NCI-H526 treated with DMSO at 0.1 percent for 48 hours (cell line): ENCODE results near the gene CDHR4.
"Not testable (repeated sequence)": the region's sequence is repeated elsewhere in the genome, so short reads cannot be mapped to it uniquely, and the experiment has no call there.

Experiments used
- DNase-seq: peaks from one replicate; lab custom pipeline; 2025; lab: John Stamatoyannopoulos, UW

The CDHR4 gene

DNA sequence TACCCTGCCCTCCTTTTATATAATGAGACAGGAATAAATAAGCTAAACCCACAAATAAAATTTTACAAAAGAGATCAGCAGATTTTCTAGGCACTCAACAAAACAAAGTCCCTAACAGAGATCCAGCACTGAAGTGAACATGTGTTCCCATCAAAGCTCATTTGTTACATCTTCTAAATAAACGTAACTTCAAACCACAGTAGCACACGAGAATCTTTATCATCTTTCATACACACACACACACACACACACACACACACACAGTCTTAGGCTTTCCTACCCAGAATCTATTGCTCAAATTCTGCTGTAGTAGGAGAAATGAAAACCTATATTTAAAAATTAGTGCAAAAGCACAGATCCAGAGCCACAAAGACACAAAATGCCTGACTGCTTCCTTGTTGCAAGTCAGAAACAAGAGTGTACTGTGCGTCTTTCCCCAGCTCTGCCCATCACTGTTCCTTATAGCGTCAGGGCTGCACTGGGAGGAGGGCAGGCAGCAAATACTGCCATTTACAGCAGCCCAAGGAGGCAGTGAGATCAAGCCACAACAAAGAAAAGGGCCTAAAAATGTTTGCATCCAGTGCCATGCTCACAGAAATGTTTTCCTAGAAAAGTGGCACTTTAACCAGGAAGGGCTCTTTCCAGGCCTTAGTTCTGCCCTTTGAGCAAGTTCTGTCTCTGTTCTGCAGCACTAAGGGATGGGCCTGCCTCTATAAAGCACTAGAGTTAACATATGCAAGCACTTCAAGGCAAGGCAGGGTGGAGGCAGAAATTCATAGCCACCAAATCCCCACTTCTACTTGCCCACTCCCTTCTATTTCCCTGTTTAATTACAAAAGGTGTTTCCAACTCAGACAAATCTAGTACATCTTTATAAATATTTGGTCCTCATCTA is 19.3 kb downstream of the CDHR4 start:
- no peak for DNase-seq

DNA sequence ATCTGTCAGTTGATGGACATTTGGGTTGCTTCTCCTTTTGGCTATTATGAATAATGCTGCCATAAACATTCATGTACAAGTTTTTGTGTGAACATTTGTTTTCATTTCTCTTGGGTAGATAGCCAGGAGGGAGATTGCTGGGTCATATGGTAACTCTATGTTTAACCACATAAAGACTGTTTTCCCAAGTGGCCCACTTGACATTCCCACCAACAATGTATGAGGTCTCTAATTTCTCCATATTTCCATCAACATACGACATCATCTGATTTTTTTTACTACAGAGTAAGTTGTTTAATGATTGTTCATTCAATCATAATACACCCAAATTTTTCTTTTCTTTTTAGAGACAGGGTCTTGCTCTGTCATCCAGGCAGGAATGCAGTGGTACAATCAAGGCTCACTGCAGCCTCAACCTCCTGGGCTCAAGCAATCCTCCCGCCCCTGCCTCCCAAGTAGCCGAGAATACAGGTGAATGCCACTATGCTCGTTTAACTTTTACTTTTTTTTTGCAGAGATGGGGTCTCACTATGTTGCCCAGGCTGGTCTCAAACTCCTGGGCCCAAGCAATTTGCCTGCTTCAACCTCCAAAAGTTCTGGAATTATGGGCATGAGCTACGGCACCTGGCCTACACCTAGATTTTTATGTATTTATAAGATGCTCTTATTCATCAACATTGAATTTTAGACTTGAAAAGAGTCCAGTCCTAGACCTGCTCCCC is 20.2 kb downstream of the CDHR4 start:
- DNase-seq: no peak

DNA sequence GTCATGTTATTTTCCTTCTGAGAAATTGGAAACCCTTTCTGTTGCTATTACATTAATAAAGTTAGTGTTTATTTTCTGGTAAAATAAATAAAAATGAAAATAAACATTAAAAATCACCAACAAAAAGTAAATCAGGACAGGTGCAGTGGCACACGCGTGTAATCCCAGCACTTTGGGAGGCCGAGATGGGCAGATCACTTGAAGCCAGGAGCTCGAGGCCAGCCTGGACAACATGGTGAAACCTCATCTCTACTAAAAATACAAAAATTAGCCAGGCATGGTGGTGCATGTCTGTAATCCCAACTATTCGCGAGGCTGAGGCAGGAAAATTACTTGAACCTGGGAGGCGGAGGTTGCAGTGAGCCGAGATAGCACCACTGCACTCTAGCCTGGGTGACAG is 23.6 kb downstream of the CDHR4 start:
- DNase-seq: not testable (repeated sequence)

DNA sequence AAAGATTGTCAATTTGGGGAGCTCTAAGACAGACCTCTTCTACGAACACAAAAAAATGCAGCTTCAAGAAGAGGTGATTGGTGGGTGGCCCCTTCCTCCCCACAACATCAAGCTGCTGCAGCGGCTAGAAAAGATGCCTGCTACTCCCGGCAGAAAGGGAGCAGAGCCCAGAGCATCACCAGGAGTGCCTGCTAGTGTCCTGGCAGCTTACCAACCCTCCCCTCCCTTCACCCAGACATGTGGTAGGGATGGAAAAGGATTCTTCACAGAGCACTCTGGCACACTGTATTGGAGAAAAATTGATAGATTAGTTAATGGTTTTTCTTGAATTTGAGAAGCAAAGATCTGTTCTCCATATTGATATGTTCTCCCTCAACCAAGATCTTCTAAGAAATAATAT is 24.1 kb downstream of the CDHR4 start:
- DNase-seq: no peak

- no peak for DNase-seq
Measured at GRCh38 chr3:49772703-49773102, 27.0 kb downstream of the CDHR4 start.

- no peak for DNase-seq
Measured at GRCh38 chr3:49771340-49771938, 28.2 kb downstream of the CDHR4 start.

GRCh38 chr3:49769926-49770325 is 29.7 kb downstream of the CDHR4 start:
- no peak for DNase-seq

GRCh38 chr3:49769286-49769915 is 30.3 kb downstream of the CDHR4 start:
- no peak for DNase-seq

DNA sequence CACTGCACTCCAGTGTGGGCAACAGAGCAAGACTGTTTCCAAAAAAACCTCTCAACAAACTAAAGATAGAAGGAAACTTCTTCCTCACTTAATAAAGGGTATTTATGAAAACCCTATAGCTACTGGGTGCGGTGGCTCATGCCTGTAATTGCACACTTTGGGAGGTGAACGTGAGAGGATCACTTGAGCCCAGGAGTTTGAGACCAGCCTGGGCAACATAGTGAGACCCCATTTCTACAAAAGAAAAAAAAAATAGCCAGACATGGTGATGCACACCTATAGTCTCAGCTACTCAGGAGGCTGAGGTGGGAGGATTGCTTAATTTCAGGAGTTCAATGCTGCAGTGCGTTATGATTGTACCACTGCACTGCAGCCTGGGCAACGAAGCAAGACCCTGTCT is 35.7 kb downstream of the CDHR4 start:
- no peak for DNase-seq

GRCh38 chr3:49761661-49762060 is 38.0 kb downstream of the CDHR4 start:
- no peak for DNase-seq

GRCh38 chr3:49759226-49759625 is 40.4 kb downstream of the CDHR4 start:
- DNase-seq: no peak

DNA sequence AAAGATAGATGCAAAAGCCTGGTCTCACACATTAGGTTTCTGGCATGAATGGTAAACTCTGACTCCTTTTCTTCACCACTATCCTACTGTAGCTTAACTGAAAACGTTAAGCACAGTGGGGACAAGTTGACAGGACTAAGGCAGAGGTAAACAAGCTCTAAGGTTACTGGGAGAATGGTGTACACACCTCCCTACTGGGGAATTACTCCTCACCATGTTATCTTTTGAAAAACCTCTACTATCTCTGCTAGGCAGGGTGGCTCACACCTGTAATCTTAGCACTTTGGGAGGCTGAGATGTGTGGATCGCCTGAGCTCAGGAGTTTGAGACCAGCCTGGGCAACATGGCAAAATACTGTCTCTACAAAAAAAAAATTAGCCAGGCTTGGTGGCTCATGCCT is 42.5 kb downstream of the CDHR4 start:
- DNase-seq: no peak

DNA sequence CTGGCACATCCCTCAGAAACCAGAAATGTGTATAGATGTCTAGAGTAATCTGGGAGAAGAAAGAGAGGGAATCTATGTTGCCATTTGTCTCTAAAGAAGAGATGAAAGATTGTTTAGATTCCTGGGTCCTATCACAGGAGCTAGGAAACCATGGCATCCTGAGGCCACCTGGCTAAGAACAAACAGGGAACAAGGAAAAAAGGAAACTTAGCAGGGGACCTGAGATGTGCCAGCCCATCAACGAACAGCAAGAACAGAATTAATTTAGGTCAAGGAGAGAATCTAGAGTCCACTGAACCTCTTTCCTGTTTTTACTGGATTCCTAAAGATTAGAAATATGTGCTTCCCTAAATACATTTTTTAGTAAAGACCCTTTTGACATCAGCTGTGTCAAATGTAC is 43.6 kb downstream of the CDHR4 start:
- DNase-seq: no peak

DNA sequence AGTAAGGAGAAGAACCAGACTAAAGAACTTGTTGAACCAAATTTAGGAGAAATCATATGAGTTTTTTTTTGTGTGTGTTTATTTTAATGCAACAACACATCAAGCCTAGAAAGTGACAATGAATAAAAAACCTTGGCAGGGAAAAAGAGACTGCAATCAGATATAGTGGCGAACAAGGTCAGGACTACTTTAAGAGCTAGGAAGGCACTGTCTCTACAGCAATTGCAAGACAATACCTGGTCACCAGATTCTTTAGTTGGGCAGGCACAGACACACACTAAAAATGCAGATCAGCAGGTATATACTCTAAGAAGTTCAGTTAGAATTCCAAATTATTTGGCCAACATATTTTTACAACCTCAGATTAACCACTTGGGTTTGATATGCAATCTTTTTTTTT is 45.1 kb downstream of the CDHR4 start:
- DNase-seq: no peak

GRCh38 chr3:49751501-49751900 is 48.2 kb downstream of the CDHR4 start:
- no peak for DNase-seq

- no peak for DNase-seq
Measured at GRCh38 chr3:49750056-49750455, 49.6 kb downstream of the CDHR4 start.

DNA sequence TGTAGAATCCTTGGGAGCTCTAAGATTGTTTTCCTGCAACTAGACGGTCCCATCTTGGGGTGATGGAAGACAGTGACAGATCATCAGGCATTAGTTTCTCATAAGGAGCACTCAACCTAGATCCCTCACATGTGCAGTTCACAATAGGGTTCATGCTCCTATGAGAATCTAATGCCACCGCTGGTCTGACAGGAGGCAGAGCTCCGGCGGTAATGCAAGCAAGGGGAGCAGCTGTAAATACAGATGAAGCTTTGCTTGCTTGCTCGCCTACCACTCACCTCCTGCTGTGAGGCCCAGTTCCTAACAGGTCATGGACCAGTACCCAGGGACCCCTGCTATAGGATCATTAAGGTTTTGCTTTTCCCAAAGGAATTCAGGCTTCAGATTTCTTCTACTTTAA is 50.8 kb downstream of the CDHR4 start:
- DNase-seq: not testable (repeated sequence)

DNA sequence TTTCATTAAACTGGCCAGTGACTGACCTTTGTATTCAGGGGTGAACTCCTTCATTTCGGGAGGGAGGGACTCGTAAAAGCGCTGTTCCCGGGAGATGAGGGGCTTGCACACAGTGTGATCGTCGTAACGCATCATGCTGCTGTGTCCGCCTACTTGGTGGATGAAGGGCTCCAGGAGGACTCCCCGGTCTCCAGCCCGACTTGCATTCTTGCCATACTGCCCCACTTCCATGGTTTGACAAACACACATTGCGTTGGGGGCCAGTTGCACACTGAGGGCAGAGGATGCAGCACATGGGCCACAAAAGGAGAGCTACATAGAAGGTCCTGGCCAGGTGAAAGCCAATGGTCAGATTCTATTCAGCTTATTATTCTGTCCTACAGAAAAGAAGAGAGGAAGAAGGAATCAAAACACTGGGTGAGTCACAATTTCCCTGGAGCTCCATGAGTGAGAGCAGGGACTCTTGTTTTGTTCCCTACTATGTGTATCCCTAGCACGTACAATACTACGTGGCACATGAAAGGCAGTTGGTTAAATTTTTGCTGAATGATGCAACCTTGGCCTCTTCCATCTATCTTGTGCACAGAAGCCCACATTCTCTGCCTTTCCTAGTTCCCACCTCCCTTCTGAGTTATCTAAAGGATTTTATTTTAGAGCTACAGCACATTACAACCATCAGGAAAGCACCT is 51.7 kb downstream of the CDHR4 start:
- no peak for DNase-seq

DNA sequence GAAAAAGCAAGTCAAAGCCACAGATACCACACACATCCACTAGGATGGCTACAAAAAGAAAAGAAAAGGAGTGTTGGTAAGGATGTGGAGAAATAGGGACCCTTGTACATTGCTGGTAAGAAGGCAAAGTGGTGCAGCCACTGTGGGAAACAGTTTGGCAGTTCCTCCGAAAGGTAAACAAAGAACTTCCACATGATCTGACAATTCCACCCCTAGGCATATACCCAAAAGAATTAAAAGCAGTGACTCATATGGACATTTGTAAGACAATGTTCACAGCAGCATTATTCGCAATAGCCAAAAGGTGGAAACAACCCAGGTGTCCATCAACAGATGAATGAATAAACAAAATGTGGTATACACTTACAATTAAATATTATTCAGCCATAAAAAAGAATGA is 53.7 kb downstream of the CDHR4 start:
- DNase-seq: no peak
